Measurements from ENCODE around the gene SLC30A5.
"Not testable (repeated sequence)": the region's sequence is repeated elsewhere in the genome, so short reads cannot be mapped to it uniquely, and the experiment has no call there.

SLC30A5 gene

GRCh38 chr5:69092969-69093368 is 845 bp upstream of the SLC30A5 start:
- Histone ChIP-seq H3K9me3 (ENCODE audit: control insufficient read depth, low read length) (no peaks in the 10 kb centered on the region), H3K4me1 (ENCODE audit: control insufficient read depth, insufficient read depth, low read length, poor library complexity, severe bottlenecking) (peaks cover 5% of the 10 kb centered on the region), H3K27ac (ENCODE audit: insufficient read depth, low read length, poor library complexity, severe bottlenecking) (no peak overlapping the region), H3K36me3 (ENCODE audit: control insufficient read depth, insufficient read depth, low read length) (no peaks in the 10 kb centered on the region), H3K27me3 (replicated peaks; ENCODE audit: control insufficient read depth, insufficient read depth, low read length, poor library complexity, severe bottlenecking) (no peaks in the 10 kb centered on the region), H3K4me3 (ENCODE audit: insufficient read depth, low read depth, low read length, poor library complexity, severe bottlenecking) (no peak overlapping the region)
- DNase-seq = no peak

- Histone ChIP-seq H3K36me3 (ENCODE audit: control insufficient read depth, insufficient read depth, low read length) (peaks cover 12% of the 10 kb centered on the region), H3K27me3 (replicated peaks; ENCODE audit: control insufficient read depth, insufficient read depth, low read length, poor library complexity, severe bottlenecking) (no peaks in the 10 kb centered on the region), H3K27ac (ENCODE audit: insufficient read depth, low read length, poor library complexity, severe bottlenecking) (no peak overlapping the region), H3K4me3 (ENCODE audit: insufficient read depth, low read depth, low read length, poor library complexity, severe bottlenecking) (no peak overlapping the region), H3K9me3 (ENCODE audit: control insufficient read depth, low read length) (no peaks in the 10 kb centered on the region), H3K4me1 (ENCODE audit: control insufficient read depth, insufficient read depth, low read length, poor library complexity, severe bottlenecking) (peaks cover 5% of the 10 kb centered on the region)
- DNase-seq = no peak
Measured at GRCh38 chr5:69099302-69099701, 5.5 kb downstream of the SLC30A5 start.

GRCh38 chr5:69103521-69103920 is 9.7 kb downstream of the SLC30A5 start:
- H3K27me3 ChIP-seq (replicated peaks; ENCODE audit: control insufficient read depth, insufficient read depth, low read length, poor library complexity, severe bottlenecking) = no peaks in the 10 kb centered on the region
- no peaks in the 10 kb centered on the region for H3K9me3 ChIP-seq (ENCODE audit: control insufficient read depth, low read length)
- H3K4me1 ChIP-seq (ENCODE audit: control insufficient read depth, insufficient read depth, low read length, poor library complexity, severe bottlenecking) = no peaks in the 10 kb centered on the region
- H3K4me3 ChIP-seq (ENCODE audit: insufficient read depth, low read depth, low read length, poor library complexity, severe bottlenecking) = no peak overlapping the region
- DNase-seq = no peak
- H3K27ac ChIP-seq (ENCODE audit: insufficient read depth, low read length, poor library complexity, severe bottlenecking) = no peak overlapping the region
- peaks cover 46% of the 10 kb centered on the region for H3K36me3 ChIP-seq (ENCODE audit: control insufficient read depth, insufficient read depth, low read length)

- no peak for DNase-seq
- peaks cover 61% of the 10 kb centered on the region for H3K36me3 ChIP-seq (ENCODE audit: control insufficient read depth, insufficient read depth, low read length)
- no peaks in the 10 kb centered on the region for H3K9me3 ChIP-seq (ENCODE audit: control insufficient read depth, low read length)
- no peak overlapping the region for H3K4me3 ChIP-seq (ENCODE audit: insufficient read depth, low read depth, low read length, poor library complexity, severe bottlenecking)
- H3K27ac ChIP-seq (ENCODE audit: insufficient read depth, low read length, poor library complexity, severe bottlenecking) = no peak overlapping the region
- no peaks in the 10 kb centered on the region for H3K4me1 ChIP-seq (ENCODE audit: control insufficient read depth, insufficient read depth, low read length, poor library complexity, severe bottlenecking)
- no peaks in the 10 kb centered on the region for H3K27me3 ChIP-seq (replicated peaks; ENCODE audit: control insufficient read depth, insufficient read depth, low read length, poor library complexity, severe bottlenecking)
Measured at GRCh38 chr5:69105996-69106906, 12.4 kb downstream of the SLC30A5 start.

GRCh38 chr5:69108367-69108766 is 14.6 kb downstream of the SLC30A5 start:
- H3K36me3 ChIP-seq (ENCODE audit: control insufficient read depth, insufficient read depth, low read length) = peaks cover 71% of the 10 kb centered on the region
- not testable (repeated sequence) for H3K9me3 ChIP-seq (ENCODE audit: control insufficient read depth, low read length); H3K27ac ChIP-seq (ENCODE audit: insufficient read depth, low read length, poor library complexity, severe bottlenecking); H3K4me1 ChIP-seq (ENCODE audit: control insufficient read depth, insufficient read depth, low read length, poor library complexity, severe bottlenecking); DNase-seq; H3K4me3 ChIP-seq (ENCODE audit: insufficient read depth, low read depth, low read length, poor library complexity, severe bottlenecking); H3K27me3 ChIP-seq (replicated peaks; ENCODE audit: control insufficient read depth, insufficient read depth, low read length, poor library complexity, severe bottlenecking)

GRCh38 chr5:69113851-69114250 is 20.0 kb downstream of the SLC30A5 start:
- Histone ChIP-seq H3K27ac (ENCODE audit: insufficient read depth, low read length, poor library complexity, severe bottlenecking) (no peak overlapping the region), H3K27me3 (replicated peaks; ENCODE audit: control insufficient read depth, insufficient read depth, low read length, poor library complexity, severe bottlenecking) (no peaks in the 10 kb centered on the region), H3K36me3 (ENCODE audit: control insufficient read depth, insufficient read depth, low read length) (peaks cover 66% of the 10 kb centered on the region), H3K4me1 (ENCODE audit: control insufficient read depth, insufficient read depth, low read length, poor library complexity, severe bottlenecking) (no peaks in the 10 kb centered on the region), H3K4me3 (ENCODE audit: insufficient read depth, low read depth, low read length, poor library complexity, severe bottlenecking) (no peak overlapping the region), H3K9me3 (ENCODE audit: control insufficient read depth, low read length) (no peaks in the 10 kb centered on the region)
- DNase-seq = no peak

GRCh38 chr5:69115526-69115925 is 21.7 kb downstream of the SLC30A5 start:
- DNase-seq = no peak
- H3K36me3 ChIP-seq (ENCODE audit: control insufficient read depth, insufficient read depth, low read length) = peaks cover 61% of the 10 kb centered on the region
- no peaks in the 10 kb centered on the region for H3K4me1 ChIP-seq (ENCODE audit: control insufficient read depth, insufficient read depth, low read length, poor library complexity, severe bottlenecking)
- no peak overlapping the region for H3K4me3 ChIP-seq (ENCODE audit: insufficient read depth, low read depth, low read length, poor library complexity, severe bottlenecking)
- no peaks in the 10 kb centered on the region for H3K9me3 ChIP-seq (ENCODE audit: control insufficient read depth, low read length)
- no peak overlapping the region for H3K27ac ChIP-seq (ENCODE audit: insufficient read depth, low read length, poor library complexity, severe bottlenecking)
- no peaks in the 10 kb centered on the region for H3K27me3 ChIP-seq (replicated peaks; ENCODE audit: control insufficient read depth, insufficient read depth, low read length, poor library complexity, severe bottlenecking)

- no peak for DNase-seq
- H3K9me3 ChIP-seq (ENCODE audit: control insufficient read depth, low read length) = no peaks in the 10 kb centered on the region
- H3K4me3 ChIP-seq (ENCODE audit: insufficient read depth, low read depth, low read length, poor library complexity, severe bottlenecking) = no peak overlapping the region
- H3K27me3 ChIP-seq (replicated peaks; ENCODE audit: control insufficient read depth, insufficient read depth, low read length, poor library complexity, severe bottlenecking) = no peaks in the 10 kb centered on the region
- H3K27ac ChIP-seq (ENCODE audit: insufficient read depth, low read length, poor library complexity, severe bottlenecking) = no peak overlapping the region
- peaks cover 17% of the 10 kb centered on the region for H3K36me3 ChIP-seq (ENCODE audit: control insufficient read depth, insufficient read depth, low read length)
- no peaks in the 10 kb centered on the region for H3K4me1 ChIP-seq (ENCODE audit: control insufficient read depth, insufficient read depth, low read length, poor library complexity, severe bottlenecking)
Measured at GRCh38 chr5:69129413-69129812, 35.6 kb downstream of the SLC30A5 start.

- H3K27me3 ChIP-seq (replicated peaks; ENCODE audit: control insufficient read depth, insufficient read depth, low read length, poor library complexity, severe bottlenecking) = no peaks in the 10 kb centered on the region
- H3K36me3 ChIP-seq (ENCODE audit: control insufficient read depth, insufficient read depth, low read length) = peaks cover 11% of the 10 kb centered on the region
- no peaks in the 10 kb centered on the region for H3K4me1 ChIP-seq (ENCODE audit: control insufficient read depth, insufficient read depth, low read length, poor library complexity, severe bottlenecking)
- H3K9me3 ChIP-seq (ENCODE audit: control insufficient read depth, low read length) = no peaks in the 10 kb centered on the region
- H3K27ac ChIP-seq (ENCODE audit: insufficient read depth, low read length, poor library complexity, severe bottlenecking) = no peak overlapping the region
- no peak overlapping the region for H3K4me3 ChIP-seq (ENCODE audit: insufficient read depth, low read depth, low read length, poor library complexity, severe bottlenecking)
- DNase-seq = no peak
Measured at GRCh38 chr5:69130241-69130640, 36.4 kb downstream of the SLC30A5 start.

- H3K36me3 ChIP-seq (ENCODE audit: control insufficient read depth, insufficient read depth, low read length) = peaks cover 11% of the 10 kb centered on the region
- no peaks in the 10 kb centered on the region for H3K9me3 ChIP-seq (ENCODE audit: control insufficient read depth, low read length)
- H3K27me3 ChIP-seq (replicated peaks; ENCODE audit: control insufficient read depth, insufficient read depth, low read length, poor library complexity, severe bottlenecking) = no peaks in the 10 kb centered on the region
- no peak overlapping the region for H3K4me3 ChIP-seq (ENCODE audit: insufficient read depth, low read depth, low read length, poor library complexity, severe bottlenecking)
- DNase-seq = no peak
- H3K27ac ChIP-seq (ENCODE audit: insufficient read depth, low read length, poor library complexity, severe bottlenecking) = no peak overlapping the region
- H3K4me1 ChIP-seq (ENCODE audit: control insufficient read depth, insufficient read depth, low read length, poor library complexity, severe bottlenecking) = no peaks in the 10 kb centered on the region
Measured at GRCh38 chr5:69131304-69131703, 37.5 kb downstream of the SLC30A5 start.
